Activated CD8-positive, alpha-beta memory T cell treated with anti-CD3 and anti-CD28 coated beads for 4 hours (primary cell): ENCODE measurements around the gene SCNN1A.

Experiments
- DNase-seq, 2 donors: peaks; one replicate each; pipeline ENCODE4 v3.0.0-alpha.2; 2020; ENCODE audit warnings: low read depth in 2 of 2

Gene SCNN1A

DNA sequence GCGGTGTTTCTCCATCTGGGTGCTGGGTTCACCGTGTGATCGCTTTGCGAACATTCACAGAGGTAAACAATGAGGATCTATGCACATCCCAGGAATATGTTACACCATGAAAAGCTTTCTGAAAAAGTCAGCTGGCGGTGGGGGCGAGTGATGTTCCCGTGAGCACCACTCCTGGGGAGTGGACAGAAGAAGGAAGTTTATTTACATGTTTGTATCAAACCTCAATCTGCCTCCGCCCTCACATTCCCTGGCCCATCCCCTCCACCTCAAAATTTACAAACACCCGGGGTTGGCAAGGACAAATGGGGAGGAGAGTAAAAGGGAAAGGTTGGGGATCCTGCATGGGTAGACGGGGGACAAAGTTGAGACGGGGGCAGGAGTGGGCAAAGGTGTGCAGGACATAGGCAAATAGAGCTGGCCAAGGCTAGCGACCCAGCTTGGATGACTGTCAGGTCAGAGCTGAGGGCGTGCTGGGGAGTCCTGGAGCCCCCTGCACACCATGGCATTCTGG, 40.4 kb downstream of the SCNN1A start:
- no peak for DNase-seq

- no peak for DNase-seq
Measured at GRCh38 chr12:6334359-6334758, 41.0 kb downstream of the SCNN1A start.

DNA sequence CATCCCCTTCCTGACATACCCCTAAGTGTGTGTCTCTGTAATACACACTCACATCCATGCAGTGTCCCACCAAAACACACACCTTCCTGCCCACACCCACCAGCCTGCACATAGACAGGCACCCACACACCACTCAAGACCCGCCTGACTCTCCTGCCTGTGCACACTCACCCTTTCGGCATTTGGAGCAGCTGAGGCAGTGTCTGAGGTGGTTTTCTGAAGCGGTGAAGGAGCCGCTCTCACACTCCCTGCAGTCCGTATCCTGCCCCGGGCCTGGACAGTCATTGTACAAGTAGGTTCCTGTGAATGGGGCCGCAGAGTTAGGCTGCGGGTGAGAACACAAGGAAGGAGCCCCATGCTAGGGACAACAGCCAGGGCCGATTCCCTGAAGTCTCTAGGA, 41.8 kb downstream of the SCNN1A start:
- DNase-seq = no peak

DNA sequence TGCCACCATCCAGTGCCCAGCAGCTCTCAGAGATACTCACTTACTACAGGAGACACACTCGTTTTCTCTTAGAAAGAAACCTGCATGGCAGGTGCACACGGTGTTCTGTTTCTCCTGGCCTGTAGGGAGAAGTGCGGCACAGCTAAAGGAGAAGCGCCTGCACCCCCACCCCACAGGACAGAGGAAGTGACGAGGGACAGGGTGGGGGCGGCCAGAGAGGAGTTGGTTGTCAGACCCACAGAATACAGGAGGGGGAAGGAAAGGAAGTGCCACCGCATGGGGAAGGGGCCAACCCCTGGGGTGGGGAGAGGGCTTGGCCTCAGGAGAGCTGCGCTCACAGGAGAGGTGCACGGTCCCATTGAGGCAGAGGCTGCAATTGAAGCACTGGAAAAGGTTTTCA, 42.3 kb downstream of the SCNN1A start:
- DNase-seq = no peak

DNA sequence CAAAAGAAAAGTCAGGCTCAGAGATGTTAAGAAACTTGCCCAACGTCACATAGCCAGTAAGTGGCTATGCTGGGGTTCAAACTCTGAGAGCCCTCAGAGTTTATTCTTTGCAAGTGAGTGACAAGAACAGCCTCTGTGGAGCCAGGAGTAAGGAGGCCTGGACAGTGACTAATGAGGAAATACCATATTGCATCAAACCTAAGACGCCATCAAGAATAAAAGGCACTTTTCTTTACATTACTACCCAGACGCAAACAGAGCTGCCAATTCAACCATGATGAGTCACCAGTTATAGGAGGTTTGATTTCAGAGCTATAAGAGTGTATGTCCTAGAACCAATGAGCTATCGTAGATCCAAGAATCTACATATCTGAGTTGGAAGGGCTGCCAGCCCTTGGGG, 42.9 kb downstream of the SCNN1A start:
- no peak for DNase-seq

- DNase-seq = no peak
Measured at GRCh38 chr12:6330999-6331714, 44.2 kb downstream of the SCNN1A start.

DNA sequence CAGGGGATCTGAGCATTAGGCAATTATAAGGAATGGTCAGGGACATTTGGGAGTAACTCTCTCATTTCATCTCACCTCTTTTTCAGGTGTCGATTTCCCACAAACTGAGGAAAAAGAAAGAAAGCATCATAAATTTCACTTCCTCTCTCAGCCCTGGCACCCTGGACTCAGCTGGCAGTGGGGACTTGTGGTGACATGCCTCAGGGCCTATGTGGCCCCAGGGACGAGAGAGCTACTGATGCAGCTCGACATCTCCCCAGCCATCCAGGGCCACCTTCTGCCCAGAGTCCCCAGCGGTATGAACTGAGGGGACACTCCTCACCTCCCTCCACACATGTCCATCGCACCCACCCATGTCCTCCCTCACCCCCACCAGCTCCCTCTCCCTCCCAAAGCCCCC, 45.2 kb downstream of the SCNN1A start:
- DNase-seq = no peak

- no peak for DNase-seq
Measured at GRCh38 chr12:6329703-6330064, 45.7 kb downstream of the SCNN1A start.

- DNase-seq = no peak
Measured at GRCh38 chr12:6328945-6329702, 46.2 kb downstream of the SCNN1A start.

DNA sequence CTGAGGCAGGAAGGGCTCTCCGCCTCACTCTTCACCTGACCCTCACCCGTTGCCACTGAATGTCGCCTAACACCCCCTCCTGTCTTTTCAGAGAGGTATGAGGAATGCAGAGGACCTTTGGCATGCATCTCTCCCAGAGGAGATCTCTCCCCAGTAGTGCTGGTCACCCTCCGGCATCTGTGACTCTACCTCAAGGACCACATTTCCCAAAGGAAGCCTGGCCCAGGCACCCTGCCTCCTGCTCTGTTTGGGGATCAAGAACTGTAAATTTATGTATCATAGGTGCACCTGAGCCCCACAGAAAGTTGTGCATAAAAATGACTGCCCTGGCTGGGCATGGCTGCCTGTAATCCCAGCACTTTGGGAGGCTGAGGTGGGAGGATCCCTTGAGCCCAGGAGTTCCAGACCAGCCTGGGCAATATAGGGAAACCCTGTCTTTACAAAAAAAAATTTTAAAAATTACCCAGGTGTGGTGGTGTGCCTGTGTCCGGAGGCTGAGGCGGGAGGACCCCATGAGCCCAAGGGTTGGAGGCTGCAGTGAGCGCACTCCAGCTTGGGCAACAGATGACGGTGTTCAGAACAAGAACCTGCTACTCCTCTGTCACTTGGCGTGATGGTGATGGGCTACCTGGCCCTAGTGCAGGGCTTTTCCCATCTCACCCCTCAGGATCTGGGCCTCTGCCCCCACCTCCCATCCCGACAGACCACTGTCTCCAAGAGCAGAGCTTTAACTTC, 47.2 kb downstream of the SCNN1A start:
- DNase-seq = no peak

- no peak for DNase-seq
Measured at GRCh38 chr12:6327229-6328041, 47.9 kb downstream of the SCNN1A start.

DNA sequence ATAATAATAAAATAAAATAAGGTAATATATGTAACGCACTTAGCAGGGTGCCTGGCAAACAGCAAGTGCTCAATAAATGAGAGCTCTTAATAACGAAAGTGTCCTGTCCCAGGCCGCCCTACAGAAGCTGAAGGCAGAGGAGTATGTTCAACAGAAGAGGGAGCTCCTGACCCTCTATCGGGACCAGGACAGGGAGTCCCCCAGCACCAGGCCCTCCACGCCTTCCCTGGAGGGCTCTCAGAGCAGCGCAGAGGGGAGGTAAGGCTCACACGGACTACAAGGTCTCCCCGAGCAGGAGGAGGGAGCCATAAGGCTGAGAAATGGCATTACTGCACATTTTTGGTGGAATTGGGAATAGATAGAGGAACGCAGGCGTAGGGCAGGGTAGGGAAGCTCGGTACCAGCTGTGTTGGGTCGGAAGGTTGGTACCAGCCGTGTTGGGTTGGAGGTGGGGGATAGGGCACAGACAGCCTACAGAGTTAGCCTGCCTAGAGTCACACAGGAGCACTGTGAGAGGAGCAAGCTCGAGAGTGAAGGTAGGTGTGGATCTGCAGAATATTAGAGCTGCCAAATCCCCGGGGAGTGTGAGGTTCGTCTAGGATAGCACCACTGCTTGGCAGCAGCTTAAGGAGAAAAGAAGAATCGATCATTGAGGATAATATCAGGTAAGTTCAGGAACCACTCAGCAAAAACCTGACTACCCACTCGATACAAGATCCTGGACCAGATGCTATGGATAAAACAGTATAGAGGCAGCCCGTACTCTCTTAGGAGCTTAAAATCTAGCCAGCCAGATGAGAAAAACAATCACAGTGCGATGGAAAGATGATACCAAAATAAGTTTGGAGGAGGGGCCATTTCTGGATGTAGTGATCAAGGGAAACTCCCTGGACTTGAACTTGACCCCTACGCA, 48.8 kb downstream of the SCNN1A start:
- no peak for DNase-seq

DNA sequence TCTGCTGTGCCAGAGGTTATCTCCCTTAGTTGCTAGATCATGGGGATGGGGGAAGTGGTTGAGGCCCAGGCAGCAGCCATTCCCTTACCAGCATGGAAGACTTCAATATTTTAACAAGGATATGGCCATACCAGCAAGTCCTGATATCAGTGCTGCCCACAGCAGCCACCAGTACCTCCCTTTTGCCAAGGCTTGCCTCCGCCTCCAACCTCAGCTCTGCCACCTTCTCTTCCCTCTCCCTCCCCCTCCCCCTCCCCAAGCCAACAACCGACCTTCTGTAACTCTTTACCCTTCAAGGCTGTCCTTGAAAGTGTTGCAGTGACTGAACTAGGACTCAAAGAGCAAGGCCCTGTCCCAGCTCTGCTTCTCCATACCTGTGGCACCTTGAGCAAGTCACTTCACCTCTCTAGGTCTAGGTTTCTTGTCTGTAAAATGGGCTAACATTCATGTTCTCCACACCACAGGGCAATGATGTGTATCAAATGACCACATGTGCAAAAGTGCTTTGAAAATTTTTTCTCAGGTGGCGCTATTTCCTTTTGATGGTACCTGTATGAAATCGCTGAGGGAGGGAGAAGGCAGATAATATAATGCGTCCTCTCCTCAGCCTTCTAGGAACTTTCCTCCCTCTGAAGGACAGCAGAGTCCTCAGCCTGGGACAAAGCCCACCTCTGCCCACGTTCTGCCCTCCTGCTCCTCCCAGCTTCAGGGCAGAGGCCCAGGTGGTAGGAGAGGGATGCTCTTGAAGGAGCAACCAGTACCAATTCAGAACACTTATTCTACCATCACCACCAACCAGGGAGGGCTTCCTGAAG, 50.2 kb downstream of the SCNN1A start:
- no peak for DNase-seq

DNA sequence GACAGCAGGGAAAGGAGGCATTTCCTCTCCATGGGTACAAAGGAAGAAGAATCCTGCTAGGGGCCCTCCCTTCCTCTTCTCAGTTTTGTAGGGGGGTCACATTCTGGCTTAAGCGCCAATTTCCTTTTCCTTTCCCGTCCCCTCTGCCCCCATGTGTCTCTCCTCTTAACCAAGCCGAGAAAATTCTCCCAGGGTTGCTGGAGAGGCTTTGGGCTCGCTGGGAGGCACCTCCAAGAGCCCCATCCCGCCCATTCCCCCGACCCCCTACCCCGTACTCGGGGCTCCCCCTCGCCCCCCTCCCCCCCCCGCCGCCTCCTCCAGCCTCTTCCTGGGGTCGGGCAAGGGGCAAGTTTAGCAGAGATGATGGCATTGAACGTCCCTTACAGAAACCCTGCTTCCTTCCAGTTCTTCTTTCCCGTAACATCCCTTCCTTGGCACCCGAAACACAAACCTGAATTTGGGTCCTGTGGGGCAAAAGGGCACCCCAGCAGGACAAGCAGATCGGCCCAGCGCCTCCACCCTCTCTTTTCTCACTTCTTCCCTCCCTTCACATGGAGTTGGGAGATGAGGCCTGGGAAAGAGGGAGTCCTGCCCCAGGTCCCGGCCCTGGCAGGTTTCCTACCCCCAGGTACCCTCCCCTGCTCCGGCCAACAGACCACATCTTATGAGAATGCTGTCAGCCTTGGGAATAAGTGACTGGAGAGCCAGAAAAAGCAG, 51.2 kb downstream of the SCNN1A start:
- DNase-seq = no peak

DNA sequence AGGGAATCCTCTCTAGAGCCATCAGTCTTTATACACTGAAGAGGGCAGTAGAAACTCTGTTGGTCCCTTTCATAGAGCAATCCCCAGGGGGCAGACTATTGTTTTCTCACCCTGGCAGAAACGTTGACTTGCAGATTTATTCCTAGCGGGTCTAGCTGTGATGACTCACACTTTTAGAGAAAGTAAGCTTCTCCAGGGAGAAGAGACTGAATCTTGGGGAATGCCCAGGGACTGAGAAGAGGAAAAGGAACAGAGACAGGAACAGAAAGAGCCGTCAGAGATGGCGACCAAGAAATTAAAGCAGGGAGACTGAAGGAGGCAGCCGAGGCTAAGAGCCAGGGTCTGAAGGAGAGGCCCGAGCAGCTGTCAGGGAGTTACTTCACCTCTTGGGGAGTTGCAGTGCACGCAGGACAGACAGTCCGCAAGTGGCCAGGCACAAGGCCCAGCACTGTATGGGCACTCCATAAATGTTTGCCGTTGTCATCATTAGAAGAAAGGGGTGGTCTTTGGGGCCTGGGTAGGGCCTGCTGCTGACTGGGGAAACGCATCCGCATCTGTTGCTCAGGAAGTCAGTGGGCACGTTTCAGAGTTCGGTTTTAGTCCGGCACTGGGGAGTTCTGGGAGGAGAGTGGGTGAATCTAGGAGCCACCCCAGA, 51.9 kb downstream of the SCNN1A start:
- DNase-seq = no peak

DNA sequence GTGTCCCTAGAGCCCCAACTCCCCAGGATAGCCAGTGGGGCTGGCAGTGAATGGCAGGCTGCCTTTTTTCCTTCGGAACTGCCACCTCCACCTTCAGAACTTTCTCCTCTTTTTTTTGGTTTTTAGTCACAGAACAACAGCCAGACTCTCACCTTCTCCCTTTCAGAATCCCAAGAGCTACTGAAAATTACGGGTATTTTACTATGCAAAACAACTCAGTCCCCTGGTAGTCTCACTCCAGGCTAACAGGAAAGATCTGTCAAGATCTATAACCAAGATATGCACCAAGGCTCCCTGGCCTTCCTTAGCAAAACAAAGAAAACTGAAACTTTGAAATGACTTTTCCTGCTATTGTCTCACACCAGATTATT, 52.4 kb downstream of the SCNN1A start:
- no peak for DNase-seq

GRCh38 chr12:6322352-6322751, 53.0 kb downstream of the SCNN1A start:
- DNase-seq = no peak

DNA sequence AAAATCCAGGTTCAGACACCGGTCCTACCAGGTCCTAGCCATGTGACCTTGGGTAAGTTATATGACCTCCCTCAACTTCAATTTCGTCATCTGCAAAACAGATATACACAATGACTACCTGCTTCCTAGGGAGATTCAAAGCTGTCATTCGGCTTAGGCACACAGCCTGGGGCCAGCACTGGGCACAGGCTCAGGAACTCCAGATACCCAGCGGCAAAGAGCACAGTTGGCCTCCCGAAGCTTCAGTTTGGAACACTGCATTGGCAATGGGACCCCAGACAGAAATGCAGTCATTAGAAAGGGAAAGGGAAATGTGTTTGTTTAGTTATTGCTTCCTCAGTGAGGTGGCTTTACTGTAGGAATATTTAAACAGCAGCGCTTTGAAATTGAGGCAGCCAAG, 53.5 kb downstream of the SCNN1A start:
- no peak for DNase-seq

GRCh38 chr12:6319446-6319845, 55.9 kb downstream of the SCNN1A start:
- no peak for DNase-seq
